Measurements from ENCODE around the gene ITGA5.

DNA sequence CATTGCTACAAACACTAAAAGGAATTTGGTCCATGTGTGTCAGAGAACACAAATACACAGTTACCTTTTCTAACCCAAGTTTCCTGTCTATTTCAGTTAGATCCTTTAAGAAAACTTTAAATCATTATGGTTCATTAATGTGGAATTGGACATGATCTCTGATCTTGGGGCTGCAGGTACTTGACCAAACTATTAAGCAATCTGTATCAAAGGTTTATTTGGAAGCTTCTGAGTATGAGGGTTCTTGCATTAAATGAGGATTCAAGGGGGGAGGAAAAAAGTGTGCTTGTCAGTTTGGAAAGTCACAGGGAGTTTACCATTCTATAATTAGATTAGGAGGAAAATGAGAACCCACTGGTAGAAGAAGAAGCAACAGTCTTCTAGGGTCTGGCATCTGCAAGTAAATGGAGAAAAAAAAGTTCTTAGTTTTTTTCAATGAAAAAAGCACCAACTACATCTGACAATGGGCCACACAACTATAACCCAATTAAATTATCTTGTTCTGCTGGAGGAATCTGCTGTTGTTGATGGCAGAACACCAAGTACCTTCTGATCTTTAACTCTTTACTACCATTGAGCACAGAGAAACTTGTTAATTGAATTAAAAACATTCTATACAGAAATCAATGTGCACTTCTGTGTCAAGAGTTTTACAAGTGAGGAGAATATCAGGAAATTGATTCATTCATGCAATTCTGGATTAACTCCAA, 36.8 kb upstream of the ITGA5 start:
- TF ChIP-seq POLR2AphosphoS5 (IDR thresholded peaks at IDR 0.05; ENCODE audit: low read depth, low read length) = no peak
- TF ChIP-seq POLR2A (IDR thresholded peaks at IDR 0.05; ENCODE audit: low read depth, low read length) = no peak
- no peak for TF ChIP-seq TAF1 (IDR thresholded peaks at IDR 0.05; ENCODE audit: low read depth, low read length)
- TF ChIP-seq SPI1 (IDR thresholded peaks at IDR 0.05; ENCODE audit: low read depth, low read length) = no peak
- TF ChIP-seq POU2F2 (IDR thresholded peaks at IDR 0.05; ENCODE audit: low read depth, low read length) = no peak

All from GM12891 (cell line).